DOHH2 (cell line): Measurements from ENCODE around the gene FTSJ1.

Experiments
- CTCF ChIP-seq: fragments of 200-600 bp; sonication (generic); IDR thresholded peaks from one replicate; pipeline ENCODE4 v1.5.1; 2014; ENCODE audit warnings: antibody characterized with exemption, mild to moderate bottlenecking, low read depth, low read length; ENCODE audit not compliant: poor library complexity, severe bottlenecking
- EZH2phosphoT487 ChIP-seq: fragments of 200-600 bp; sonication (generic); IDR thresholded peaks from 2 replicates; pipeline ENCODE4 v1.6.1; 2017; ENCODE audit warnings: borderline replicate concordance, mild to moderate bottlenecking, antibody characterized with exemption, low read length, moderate library complexity, mixed read lengths

GRCh38 chrX:48478806-48479205 lies 2.8 kb downstream of the FTSJ1 start:
- TF ChIP-seq CTCF (no peak), EZH2phosphoT487 (no peak)
